Measurements from ENCODE around the gene RAD21L1.

DNA sequence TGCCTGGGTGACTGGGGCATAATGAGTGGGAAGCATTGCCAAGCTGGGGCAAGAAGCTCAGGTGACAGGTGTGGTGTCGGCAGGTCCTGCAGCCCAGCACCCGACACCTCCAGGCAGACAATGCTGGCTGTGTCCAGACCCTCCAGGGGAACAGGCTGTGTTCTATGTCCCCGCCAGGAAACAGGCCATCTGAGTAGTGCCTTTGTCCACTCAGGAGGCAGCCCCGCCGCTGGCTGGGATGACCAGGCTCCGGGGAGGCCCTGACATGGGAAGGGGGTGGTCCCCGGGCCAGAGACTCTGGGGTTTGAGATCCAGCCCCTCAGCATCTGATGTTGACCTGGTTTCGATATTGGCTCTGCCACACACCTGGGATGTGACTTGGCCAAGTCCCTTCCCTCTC is 68.7 kb downstream of the RAD21L1 start:
- TF ChIP-seq CTCF (IDR thresholded peaks at IDR 0.05): no peak
- TF ChIP-seq EZH2phosphoT487 (IDR thresholded peaks at IDR 0.05): no peak
